ENCODE data around the gene IZUMO1. TPM values are rescaled to one million over a fixed set of nuclear protein-coding genes. Genes with fewer than 3 reads are reported as not detected.
"Not testable (repeated sequence)": the region's sequence is repeated elsewhere in the genome, so short reads cannot be mapped to it uniquely, and the experiment has no call there.

The IZUMO1 gene
- not detected in 2 replicates for total RNA-seq (2014; rRNA removed; shearing (Covaris generic); ENCODE audit: low replicate concordance)

DNA sequence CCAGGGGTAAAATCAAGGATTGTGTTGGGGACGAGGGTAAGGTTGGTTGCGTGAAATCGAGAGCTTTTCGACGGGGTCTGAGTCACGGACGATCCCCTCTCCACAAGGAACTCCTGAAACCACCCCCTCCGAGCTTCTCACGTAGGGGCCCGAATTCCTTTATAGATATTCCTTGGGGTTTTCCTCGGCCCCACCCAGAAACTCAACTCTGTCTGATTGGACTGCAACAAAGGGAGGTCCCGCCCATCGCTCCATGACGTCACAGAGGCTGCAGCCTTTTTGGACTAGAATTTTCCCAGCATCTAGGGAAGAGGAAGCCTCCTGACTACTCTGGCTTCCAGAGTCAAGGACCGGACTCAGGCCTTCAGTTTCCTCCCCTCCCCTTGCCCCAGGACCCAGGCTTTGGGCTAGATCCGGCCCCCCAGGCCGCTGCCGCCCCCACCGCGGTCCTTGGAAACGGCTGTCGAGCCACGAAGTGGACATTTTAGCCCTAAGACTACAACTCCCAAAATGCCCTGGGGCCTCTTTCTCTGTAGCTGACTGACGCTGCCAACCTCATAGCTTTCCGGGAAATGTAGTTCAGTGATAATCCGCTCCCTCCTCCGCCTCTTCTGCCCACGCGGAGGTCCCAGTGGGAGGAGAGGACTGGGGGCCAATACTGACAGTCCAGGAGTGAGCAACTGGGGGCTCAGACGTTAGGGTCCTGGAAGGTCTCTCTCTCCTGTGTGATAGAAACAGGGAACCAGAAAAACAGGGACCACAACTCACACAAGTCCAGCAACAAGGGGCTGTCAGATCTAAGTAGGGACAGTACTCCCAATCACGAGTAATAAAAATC lies at the start of gene IZUMO1:
IZUMO1 (minus strand) TSS at position 172 of the 838 bp plus-strand sequence. CDS start 1,050 bp downstream, outside the sequence.
- Histone ChIP-seq H2AFZ (ENCODE audit: low read length) (peak within 1 kb of the TSS; percentile 74; the same call in 1 of the 2 replicates), H3K4me2 (ENCODE audit: low read depth, low read length, poor library complexity, severe bottlenecking) (peak within 1 kb of the TSS; percentile 45), H3K27ac (ENCODE audit: low read length) (no peak within 1 kb of the TSS), H3K9me3 (ENCODE audit: low read length) (no peaks in the 10 kb centered on the region), H3K4me1 (ENCODE audit: low read length) (no peaks in the 10 kb centered on the region), H3K9ac (ENCODE audit: low read length) (no peak within 1 kb of the TSS), H3K79me2 (ENCODE audit: low read length) (no peaks in the 10 kb centered on the region), H3K4me3 (ENCODE audit: low read length) (peak within 1 kb of the TSS; percentile 31; the same call in 1 of the 2 replicates), H3K27me3 (ENCODE audit: low read length) (no peaks in the 10 kb centered on the region), H3K36me3 (ENCODE audit: insufficient read depth, low read length) (no peaks in the 10 kb centered on the region), H3K9me2 (replicated peaks; ENCODE audit: insufficient read depth, low read length) (no peaks in the 10 kb centered on the region), H4K20me1 (ENCODE audit: insufficient read depth, low read depth, low read length) (no peaks in the 10 kb centered on the region)
- peak; percentile 87 for DNase-seq

DNA sequence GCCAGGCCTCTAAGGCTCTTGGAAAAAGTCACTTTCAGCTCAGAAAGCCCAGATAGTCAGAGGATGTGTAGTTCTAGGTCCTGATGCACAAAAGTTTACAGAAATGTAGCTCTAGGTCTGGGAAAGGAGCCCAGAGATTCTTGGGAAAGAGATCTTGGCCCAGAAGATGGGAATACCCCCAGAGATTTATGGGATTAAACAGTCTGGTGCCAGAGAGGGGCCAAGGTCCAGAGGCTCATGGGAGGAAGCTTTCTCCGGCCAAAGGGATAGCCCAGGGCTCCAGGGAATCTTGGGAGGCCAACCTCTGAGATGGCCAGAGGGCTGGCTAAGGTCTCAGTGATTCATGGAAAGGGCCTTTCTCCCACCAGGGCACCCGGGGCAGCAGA lies 49.0 kb upstream of the IZUMO1 start:
- Histone ChIP-seq H3K36me3 (ENCODE audit: insufficient read depth, low read length) (no peaks in the 10 kb centered on the region), H3K4me2 (ENCODE audit: low read depth, low read length, poor library complexity, severe bottlenecking) (peak overlapping the region; percentile 66), H3K27ac (ENCODE audit: low read length) (no peak overlapping the region), H3K9me3 (ENCODE audit: low read length) (no peaks in the 10 kb centered on the region), H3K79me2 (ENCODE audit: low read length) (no peaks in the 10 kb centered on the region), H3K27me3 (ENCODE audit: low read length) (no peaks in the 10 kb centered on the region), H4K20me1 (ENCODE audit: insufficient read depth, low read depth, low read length) (0 out of 2 replicates have a peak, but pooled peaks cover 3% of the 10 kb centered on the region), H2AFZ (ENCODE audit: low read length) (no peak overlapping the region), H3K9me2 (replicated peaks; ENCODE audit: insufficient read depth, low read length) (no peaks in the 10 kb centered on the region), H3K4me1 (ENCODE audit: low read length) (no peaks in the 10 kb centered on the region; the same call in 1 of the 2 replicates), H3K4me3 (ENCODE audit: low read length) (no peak overlapping the region), H3K9ac (ENCODE audit: low read length) (no peak overlapping the region)
- DNase-seq = no peak

DNA sequence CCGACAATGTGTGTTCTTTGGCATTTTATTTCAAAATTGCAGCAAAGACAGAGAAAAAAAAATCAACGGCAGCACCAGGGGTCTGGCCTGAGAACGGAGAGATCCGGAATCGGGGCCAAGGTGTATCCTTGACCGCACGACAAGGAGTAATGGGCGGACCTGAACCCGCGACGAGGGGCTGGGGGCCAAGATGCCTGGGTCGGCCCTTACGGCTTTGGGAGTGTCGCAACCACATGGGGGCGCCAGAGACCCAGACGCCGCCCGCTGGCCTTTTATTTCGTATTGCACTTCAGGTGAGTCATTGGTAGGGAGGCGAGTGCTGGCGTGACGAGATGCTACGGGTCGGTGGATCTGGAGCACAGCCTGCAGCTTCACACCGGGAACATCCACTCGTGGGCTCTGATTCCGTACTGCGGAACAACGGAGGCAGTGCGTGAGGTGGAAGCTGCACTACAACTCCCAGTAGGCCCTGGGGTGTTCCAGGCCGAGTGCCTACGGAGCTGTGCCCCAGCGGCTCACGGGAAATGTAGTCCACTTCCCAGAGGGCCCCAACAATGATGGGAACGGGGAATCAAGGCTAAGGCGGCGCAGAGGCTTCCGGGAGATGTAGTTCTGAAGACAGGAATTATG lies 48.5 kb upstream of the IZUMO1 start:
- no peaks in the 10 kb centered on the region for H3K9me3 ChIP-seq (ENCODE audit: low read length)
- H3K9ac ChIP-seq (ENCODE audit: low read length) = peak overlapping the region; percentile 36
- peak overlapping the region; percentile 56; the same call in 1 of the 2 replicates for H3K4me3 ChIP-seq (ENCODE audit: low read length)
- H3K27me3 ChIP-seq (ENCODE audit: low read length) = no peaks in the 10 kb centered on the region
- H2AFZ ChIP-seq (ENCODE audit: low read length) = no peak overlapping the region
- no peaks in the 10 kb centered on the region for H3K9me2 ChIP-seq (replicated peaks; ENCODE audit: insufficient read depth, low read length)
- no peaks in the 10 kb centered on the region; the same call in 1 of the 2 replicates for H3K4me1 ChIP-seq (ENCODE audit: low read length)
- peak overlapping the region; percentile 66 for H3K4me2 ChIP-seq (ENCODE audit: low read depth, low read length, poor library complexity, severe bottlenecking)
- H3K27ac ChIP-seq (ENCODE audit: low read length) = no peak overlapping the region
- no peaks in the 10 kb centered on the region for H3K79me2 ChIP-seq (ENCODE audit: low read length)
- DNase-seq = peak; percentile 96
- H4K20me1 ChIP-seq (ENCODE audit: insufficient read depth, low read depth, low read length) = 0 out of 2 replicates have a peak, but pooled peaks cover 3% of the 10 kb centered on the region
- no peaks in the 10 kb centered on the region for H3K36me3 ChIP-seq (ENCODE audit: insufficient read depth, low read length)

DNA sequence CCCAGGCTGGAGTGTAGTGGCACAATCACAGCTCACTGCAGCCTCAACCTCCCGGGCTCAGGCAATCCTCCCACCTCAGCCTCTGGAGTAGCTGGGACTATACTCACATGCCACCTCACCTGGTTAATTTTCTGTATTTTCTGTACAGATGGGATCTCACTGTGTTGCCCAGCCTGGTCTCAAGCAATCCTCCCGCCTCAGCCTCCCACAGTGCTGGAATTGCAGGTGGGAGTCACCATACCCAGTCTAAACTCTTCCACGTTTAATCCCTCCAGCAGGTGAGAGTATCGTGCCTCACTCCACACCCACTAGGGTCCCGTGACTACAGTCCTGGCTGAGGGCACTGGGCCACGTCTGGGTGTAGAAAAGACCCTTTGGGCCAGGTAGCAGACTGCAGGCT lies 47.6 kb upstream of the IZUMO1 start:
- Histone ChIP-seq H4K20me1 (ENCODE audit: insufficient read depth, low read depth, low read length) (0 out of 2 replicates have a peak, but pooled peaks cover 3% of the 10 kb centered on the region), H3K36me3 (ENCODE audit: insufficient read depth, low read length) (no peaks in the 10 kb centered on the region), H3K27ac (ENCODE audit: low read length) (no peak overlapping the region), H3K9ac (ENCODE audit: low read length) (no peak overlapping the region), H3K4me1 (ENCODE audit: low read length) (no peaks in the 10 kb centered on the region; the same call in 1 of the 2 replicates), H3K79me2 (ENCODE audit: low read length) (no peaks in the 10 kb centered on the region), H3K9me3 (ENCODE audit: low read length) (no peaks in the 10 kb centered on the region), H3K4me2 (ENCODE audit: low read depth, low read length, poor library complexity, severe bottlenecking) (no peak overlapping the region), H3K9me2 (replicated peaks; ENCODE audit: insufficient read depth, low read length) (no peaks in the 10 kb centered on the region), H3K4me3 (ENCODE audit: low read length) (no peak overlapping the region), H2AFZ (ENCODE audit: low read length) (no peak overlapping the region), H3K27me3 (ENCODE audit: low read length) (no peaks in the 10 kb centered on the region)
- DNase-seq = no peak

DNA sequence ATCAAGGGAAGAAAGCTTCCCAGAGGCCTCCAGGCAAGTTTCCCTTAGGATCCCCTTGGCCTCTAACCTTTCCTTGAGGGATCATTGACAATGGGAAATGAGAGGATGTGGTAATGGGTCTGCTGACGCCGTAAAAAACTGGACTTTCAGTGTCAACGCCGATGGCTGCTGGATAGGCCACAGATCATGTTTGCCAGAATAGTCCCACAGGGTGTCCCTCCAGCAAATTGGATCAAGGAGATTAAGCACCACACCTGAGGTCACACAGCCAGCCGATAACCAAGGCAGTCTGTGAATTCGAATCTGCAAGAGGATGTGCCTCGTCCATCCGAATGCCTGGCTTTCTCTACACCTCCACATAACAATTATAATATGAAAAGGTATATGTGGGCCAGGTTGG lies 46.6 kb upstream of the IZUMO1 start:
- no peaks in the 10 kb centered on the region for H3K36me3 ChIP-seq (ENCODE audit: insufficient read depth, low read length)
- 0 out of 2 replicates have a peak, but pooled peaks cover 3% of the 10 kb centered on the region for H4K20me1 ChIP-seq (ENCODE audit: insufficient read depth, low read depth, low read length)
- H3K9me3 ChIP-seq (ENCODE audit: low read length) = no peaks in the 10 kb centered on the region
- no peaks in the 10 kb centered on the region for H3K27me3 ChIP-seq (ENCODE audit: low read length)
- H3K9me2 ChIP-seq (replicated peaks; ENCODE audit: insufficient read depth, low read length) = no peaks in the 10 kb centered on the region
- no peaks in the 10 kb centered on the region for H3K79me2 ChIP-seq (ENCODE audit: low read length)
- no peak overlapping the region for H3K27ac ChIP-seq (ENCODE audit: low read length)
- H3K4me3 ChIP-seq (ENCODE audit: low read length) = no peak overlapping the region
- H3K4me1 ChIP-seq (ENCODE audit: low read length) = no peaks in the 10 kb centered on the region; the same call in 1 of the 2 replicates
- H2AFZ ChIP-seq (ENCODE audit: low read length) = no peak overlapping the region
- H3K9ac ChIP-seq (ENCODE audit: low read length) = no peak overlapping the region
- no peak overlapping the region for H3K4me2 ChIP-seq (ENCODE audit: low read depth, low read length, poor library complexity, severe bottlenecking)
- DNase-seq = no peak

DNA sequence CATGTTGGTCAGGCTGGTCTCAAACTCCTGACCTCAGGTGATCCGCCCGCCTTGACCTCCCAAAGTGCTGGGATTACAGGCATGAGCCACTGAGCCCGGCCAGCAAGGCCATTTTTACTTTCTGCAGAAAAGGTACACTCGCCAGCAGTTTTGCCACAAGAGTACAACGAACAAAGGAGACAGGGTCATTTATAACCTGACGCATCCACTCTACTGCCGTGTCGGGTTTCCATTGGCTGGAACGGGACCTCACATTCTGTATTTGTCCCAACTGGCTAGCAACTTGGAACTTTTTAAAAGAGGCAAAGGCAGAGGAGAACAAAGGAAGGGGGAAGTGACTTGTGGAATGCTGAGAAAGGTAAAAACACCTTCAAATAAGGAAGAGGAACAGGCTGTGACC lies 40.6 kb upstream of the IZUMO1 start:
- not testable (repeated sequence) for H3K4me3 ChIP-seq (ENCODE audit: low read length); H2AFZ ChIP-seq (ENCODE audit: low read length); H3K36me3 ChIP-seq (ENCODE audit: insufficient read depth, low read length); H3K4me1 ChIP-seq (ENCODE audit: low read length); H3K9me3 ChIP-seq (ENCODE audit: low read length); H3K79me2 ChIP-seq (ENCODE audit: low read length); H3K9me2 ChIP-seq (replicated peaks; ENCODE audit: insufficient read depth, low read length); H3K27me3 ChIP-seq (ENCODE audit: low read length); H4K20me1 ChIP-seq (ENCODE audit: insufficient read depth, low read depth, low read length); H3K4me2 ChIP-seq (ENCODE audit: low read depth, low read length, poor library complexity, severe bottlenecking); DNase-seq; H3K27ac ChIP-seq (ENCODE audit: low read length); H3K9ac ChIP-seq (ENCODE audit: low read length)

DNA sequence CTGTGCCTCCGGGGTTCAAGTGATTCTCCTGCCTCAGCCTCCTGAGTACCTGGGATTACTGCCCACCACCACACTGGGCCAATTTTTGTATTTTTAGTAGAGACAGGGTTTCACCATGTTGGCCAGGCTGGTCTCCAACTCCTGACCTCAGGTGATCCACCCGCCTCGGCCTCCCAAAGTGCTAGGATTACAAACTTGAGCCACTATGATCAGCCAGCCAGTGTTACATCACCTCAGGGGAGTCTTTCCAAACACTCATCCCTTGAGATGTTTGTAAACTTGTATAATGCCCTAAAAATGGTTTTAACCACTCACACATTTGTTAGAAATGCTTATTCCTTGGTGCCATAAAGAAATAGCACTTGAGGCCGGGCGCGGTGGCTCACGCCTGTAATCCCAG lies 39.7 kb upstream of the IZUMO1 start:
- not testable (repeated sequence) for H3K79me2 ChIP-seq (ENCODE audit: low read length); DNase-seq

DNA sequence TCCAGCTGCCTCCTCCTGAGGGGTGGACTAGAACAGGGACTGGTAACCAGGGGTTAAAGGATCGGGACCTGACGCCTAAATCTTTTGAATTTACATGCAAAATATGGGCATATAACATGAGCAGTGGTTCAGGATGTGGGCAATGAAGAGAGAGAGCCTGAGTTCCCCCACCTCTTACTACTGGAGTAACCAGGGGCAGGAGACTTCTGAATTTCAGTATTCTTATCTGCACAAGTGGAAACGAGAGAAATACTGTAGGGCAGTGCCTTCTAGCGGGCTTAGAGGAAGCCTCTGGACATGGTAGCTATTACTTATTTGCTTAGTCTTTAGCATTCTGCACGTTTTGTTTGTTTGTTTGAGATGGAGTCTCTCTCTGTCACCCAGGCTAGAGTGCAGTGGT lies 37.8 kb upstream of the IZUMO1 start:
- Histone ChIP-seq H2AFZ (ENCODE audit: low read length) (no peak overlapping the region), H3K9me3 (ENCODE audit: low read length) (no peaks in the 10 kb centered on the region), H4K20me1 (ENCODE audit: insufficient read depth, low read depth, low read length) (no peaks in the 10 kb centered on the region), H3K27me3 (ENCODE audit: low read length) (no peaks in the 10 kb centered on the region), H3K9me2 (replicated peaks; ENCODE audit: insufficient read depth, low read length) (no peaks in the 10 kb centered on the region), H3K9ac (ENCODE audit: low read length) (no peak overlapping the region), H3K4me3 (ENCODE audit: low read length) (no peak overlapping the region), H3K36me3 (ENCODE audit: insufficient read depth, low read length) (no peaks in the 10 kb centered on the region), H3K4me2 (ENCODE audit: low read depth, low read length, poor library complexity, severe bottlenecking) (no peak overlapping the region), H3K27ac (ENCODE audit: low read length) (no peak overlapping the region), H3K79me2 (ENCODE audit: low read length) (no peaks in the 10 kb centered on the region), H3K4me1 (ENCODE audit: low read length) (peaks cover 4% of the 10 kb centered on the region; the same call in 1 of the 2 replicates)
- peak; percentile 62 for DNase-seq

More for the DNA sequence above, 39.7 kb upstream of the IZUMO1 start:
- H3K27me3 ChIP-seq (ENCODE audit: low read length); H4K20me1 ChIP-seq (ENCODE audit: insufficient read depth, low read depth, low read length); H3K4me2 ChIP-seq (ENCODE audit: low read depth, low read length, poor library complexity, severe bottlenecking); H3K4me3 ChIP-seq (ENCODE audit: low read length); H3K9me2 ChIP-seq (replicated peaks; ENCODE audit: insufficient read depth, low read length); H3K27ac ChIP-seq (ENCODE audit: low read length); H3K36me3 ChIP-seq (ENCODE audit: insufficient read depth, low read length); H3K9ac ChIP-seq (ENCODE audit: low read length); H3K4me1 ChIP-seq (ENCODE audit: low read length); H3K9me3 ChIP-seq (ENCODE audit: low read length); H2AFZ ChIP-seq (ENCODE audit: low read length): not testable (repeated sequence)
